Body of pancreas (tissue), 4 donors: ENCODE data around the gene HTRA3.

Experiments
- CTCF ChIP-seq, 7 experiments: fragments of 450-650 bp in 4 of 7; fragments of 200-600 bp in 3 of 7; sonication (generic) in 3 of 7; IDR thresholded peaks; one replicate each; pipeline ENCODE4 v1.5.1; 2016 to 2019; ENCODE audit warnings: antibody characterized with exemption in 7 of 7
- POLR2A ChIP-seq, 3 donors: fragments of 450-650 bp; IDR thresholded peaks; one replicate each; pipeline ENCODE4 v1.6.1; 2016; ENCODE audit warnings: antibody characterized with exemption in 3 of 3, mild to moderate bottlenecking in 2 of 3

- TF ChIP-seq CTCF (IDR thresholded peaks at IDR 0.05) (no peak), POLR2A (IDR thresholded peaks at IDR 0.05) (no peak)
These were observed 11.7 kb upstream of the HTRA3 start for GRCh38 chr4:8257854-8258253.
